A549 (cell line): Measurements from ENCODE around the gene TNS1.

Experiments used
- CEBPB ChIP-seq, 2 experiments: fragments of >200 bp in 1 of 2; sonication (Bioruptor Twin) in 1 of 2; formaldehyde crosslinking in 1 of 2; IDR thresholded peaks; 2 replicates each; pipeline ENCODE4 v1.6.1; 2012 to 2016
- EHMT2 ChIP-seq: fragments of 200-600 bp; sonication (generic); IDR thresholded peaks from 2 replicates; pipeline ENCODE4 v1.6.1; 2016; ENCODE audit warnings: antibody characterized with exemption, low read depth, mild to moderate bottlenecking, moderate library complexity
- EP300 ChIP-seq, 2 experiments: fragments of >200 bp; sonication (Bioruptor Twin); formaldehyde crosslinking; IDR thresholded peaks; 2 replicates in 1 of 2; 3 replicates in 1 of 2; pipeline ENCODE4 v1.6.1; 2016 to 2017
- HOXA7 ChIP-seq: fragments of 250-450 bp; sonication (Bioruptor Pico); IDR thresholded peaks from 2 replicates; pipeline ENCODE4 v1.5.0; 2020; ENCODE audit warnings: mild to moderate bottlenecking, moderate library complexity
- JUNB ChIP-seq: fragments of >200 bp; sonication (Bioruptor Twin); formaldehyde crosslinking; IDR thresholded peaks from 2 replicates; pipeline ENCODE4 v1.6.1; 2016
- NFE2L2 ChIP-seq: fragments of 150-350 bp; conservative IDR thresholded peaks from 2 replicates; pipeline ENCODE4 v1.6.1; 2014; ENCODE audit warnings: low read length
- NR3C1 ChIP-seq: fragments of >200 bp; sonication (Bioruptor Twin); formaldehyde crosslinking; IDR thresholded peaks from 3 replicates; pipeline ENCODE4 v1.6.1; 2017
- POLR2A ChIP-seq: IDR thresholded peaks from 2 replicates; pipeline ENCODE4 v1.6.1; 2012; ENCODE audit warnings: mild to moderate bottlenecking, low read length
- RAD21 ChIP-seq, 2 experiments: fragments of >200 bp in 1 of 2; sonication (Bioruptor Twin) in 1 of 2; formaldehyde crosslinking in 1 of 2; IDR thresholded peaks in 1 of 2; conservative IDR thresholded peaks in 1 of 2; 2 replicates in 1 of 2; 3 replicates in 1 of 2; pipeline ENCODE4 v1.6.1; 2012 to 2018; ENCODE audit warnings: inconsistent platforms in 1 of 2
- RFX5 ChIP-seq: fragments of 450-650 bp; IDR thresholded peaks from 2 replicates; pipeline ENCODE4 v1.7.1; 2014; ENCODE audit warnings: antibody characterized with exemption, mild to moderate bottlenecking, moderate library complexity
- RNF2 ChIP-seq: fragments of 200-600 bp; sonication (generic); IDR thresholded peaks from 2 replicates; pipeline ENCODE4 v1.6.1; 2016; ENCODE audit warnings: low read depth, mild to moderate bottlenecking, antibody characterized with exemption, moderate library complexity, borderline replicate concordance
- SMC3 ChIP-seq: fragments of >200 bp; sonication (Bioruptor Twin); formaldehyde crosslinking; IDR thresholded peaks from 3 replicates; pipeline ENCODE4 v1.6.1; 2018; ENCODE audit warnings: inconsistent platforms
- TF ChIP-seq, protein P1 (sequence below): fragments of >200 bp; sonication (Bioruptor Twin); formaldehyde crosslinking; IDR thresholded peaks from 3 replicates; pipeline ENCODE4 v1.5.1; 2016
- TF ChIP-seq, protein P2 (sequence below): IDR thresholded peaks from 2 replicates; pipeline ENCODE4 v1.6.1; 2012

DNA sequence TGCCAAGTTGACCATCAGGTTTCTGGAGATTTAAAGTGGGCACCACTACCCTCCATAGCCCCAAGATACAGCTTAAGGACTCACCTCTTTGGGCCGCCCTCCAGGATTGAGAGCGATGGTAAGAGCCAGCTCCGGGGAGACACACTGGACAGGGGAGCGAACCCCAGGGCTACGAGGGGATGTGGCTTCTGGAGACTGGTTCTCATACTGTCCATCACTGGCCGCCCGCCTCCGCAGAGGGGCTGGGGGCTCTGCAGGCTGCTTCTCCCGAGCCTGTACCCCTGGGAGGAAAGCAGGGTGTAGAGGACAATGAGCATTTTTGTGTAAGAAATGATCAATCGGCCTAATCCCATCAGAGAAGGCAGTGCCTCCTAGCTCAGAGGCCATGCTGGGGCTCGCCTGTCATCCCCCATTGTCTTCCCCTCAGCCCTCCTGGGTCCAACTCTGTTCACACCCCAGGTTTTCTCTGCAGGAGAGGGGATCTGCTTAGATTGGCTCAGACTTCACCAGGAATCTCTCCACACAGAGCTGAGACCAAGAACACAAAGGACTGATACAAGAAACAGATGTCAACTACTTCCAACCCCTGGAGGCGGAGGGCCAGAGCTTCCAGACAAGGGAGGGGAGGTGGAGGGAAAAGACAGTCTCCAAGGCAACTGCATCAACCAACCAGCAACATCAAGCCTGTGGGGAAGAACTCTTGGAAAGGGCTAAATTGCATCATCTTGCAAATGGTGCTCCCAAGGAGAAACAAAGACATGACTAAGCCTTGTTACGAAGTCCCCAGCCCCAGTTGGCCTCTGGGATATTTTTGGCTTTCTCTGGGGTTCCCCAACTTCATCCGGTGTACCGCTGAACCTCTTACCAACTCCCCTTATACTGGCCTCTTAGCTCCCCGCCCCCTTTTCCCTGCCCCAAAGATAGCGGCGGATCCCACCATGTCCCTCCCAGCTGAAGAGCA is 166.6 kb downstream of the TNS1 start:
- TF ChIP-seq JUNB (no peak), POLR2A (no peak), NR3C1 (no peak), EHMT2 (no peak), NFE2L2 (no peak), RNF2 (no peak), RAD21 (conservative IDR thresholded peaks at IDR 0.05 in 1 of 2, IDR thresholded peaks at IDR 0.05 in 1 of 2) (no peak), CEBPB (IDR thresholded peaks at IDR 0.05) (no peak), RFX5 (no peak), HOXA7 (CRISPR knock-in tag) (no peak), EP300 (IDR thresholded peaks at IDR 0.05) (no peak), SMC3 (no peak)
- TF ChIP-seq, protein P1, sequence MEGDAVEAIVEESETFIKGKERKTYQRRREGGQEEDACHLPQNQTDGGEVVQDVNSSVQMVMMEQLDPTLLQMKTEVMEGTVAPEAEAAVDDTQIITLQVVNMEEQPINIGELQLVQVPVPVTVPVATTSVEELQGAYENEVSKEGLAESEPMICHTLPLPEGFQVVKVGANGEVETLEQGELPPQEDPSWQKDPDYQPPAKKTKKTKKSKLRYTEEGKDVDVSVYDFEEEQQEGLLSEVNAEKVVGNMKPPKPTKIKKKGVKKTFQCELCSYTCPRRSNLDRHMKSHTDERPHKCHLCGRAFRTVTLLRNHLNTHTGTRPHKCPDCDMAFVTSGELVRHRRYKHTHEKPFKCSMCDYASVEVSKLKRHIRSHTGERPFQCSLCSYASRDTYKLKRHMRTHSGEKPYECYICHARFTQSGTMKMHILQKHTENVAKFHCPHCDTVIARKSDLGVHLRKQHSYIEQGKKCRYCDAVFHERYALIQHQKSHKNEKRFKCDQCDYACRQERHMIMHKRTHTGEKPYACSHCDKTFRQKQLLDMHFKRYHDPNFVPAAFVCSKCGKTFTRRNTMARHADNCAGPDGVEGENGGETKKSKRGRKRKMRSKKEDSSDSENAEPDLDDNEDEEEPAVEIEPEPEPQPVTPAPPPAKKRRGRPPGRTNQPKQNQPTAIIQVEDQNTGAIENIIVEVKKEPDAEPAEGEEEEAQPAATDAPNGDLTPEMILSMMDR, result no peak
- TF ChIP-seq, protein P2, sequence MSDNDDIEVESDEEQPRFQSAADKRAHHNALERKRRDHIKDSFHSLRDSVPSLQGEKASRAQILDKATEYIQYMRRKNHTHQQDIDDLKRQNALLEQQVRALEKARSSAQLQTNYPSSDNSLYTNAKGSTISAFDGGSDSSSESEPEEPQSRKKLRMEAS, result no peak
